ENCODE data around the gene ZBTB7C. TPM values are rescaled to one million over a fixed set of nuclear protein-coding genes. Genes with fewer than 3 reads are reported as not detected.

The ZBTB7C gene
- total and polyA plus RNA-seq, 2 donors (not counting 1 experiment from before 2014, with no cell fraction given), result not detected

GRCh38 chr18:48157956-48158355 is 251.2 kb downstream of the ZBTB7C start:
- Mint-ChIP-seq H3K9me3 (ENCODE audit: insufficient read depth) (no peaks in the 10 kb centered on the region), H3K4me1 (peaks cover 9% of the 10 kb centered on the region), H3K4me3 (no peak overlapping the region), H3K27me3 (peaks cover 39% of the 10 kb centered on the region), H3K27ac (no peak overlapping the region)
- intact Hi-C loops (cut with micrococcal nuclease), result no loop called here
- 91% methylated on average over 4 of the region's 4 CpGs for WGBS (ENCODE audit: insufficient coverage)
- no peak for TF ChIP-seq EZH2 (IDR thresholded peaks at IDR 0.05; ENCODE audit: borderline replicate concordance, insufficient read depth, low read depth, low read length, poor library complexity, severe bottlenecking)
- no peak for TF ChIP-seq CTCF (IDR thresholded peaks at IDR 0.05)
- peaks cover 0 to 22% (median 6%) of the 10 kb centered on the region in 4 experiments for H3K27me3 ChIP-seq (replicated peaks in 1 of 4; ENCODE audit: control extremely low read depth in 1 of 4, control insufficient read depth in 3 of 4, insufficient read depth in 4 of 4, low read length in 3 of 4)
- peaks cover 10 to 11% of the 10 kb centered on the region in 2 donors for H3K4me1 ChIP-seq (ENCODE audit: control insufficient read depth in 2 of 2, insufficient read depth in 2 of 2, low read length in 2 of 2)
- ATAC-seq (ENCODE audit: low read depth) (no peak), DNase-seq (no peak)
- H3K79me2 ChIP-seq (ENCODE audit: control insufficient read depth, insufficient read depth, low read length), result no peaks in the 10 kb centered on the region
- no peak overlapping the region for H3K4me3 ChIP-seq (ENCODE audit: control extremely low read depth in 1 of 5, extremely low read depth in 1 of 5, insufficient read depth in 1 of 5, low read depth in 2 of 5, low read length in 4 of 5)
- H3K27ac ChIP-seq (ENCODE audit: low read length in 2 of 2), result no peak overlapping the region
- CTCF ChIA-PET, result no interaction called here
- POLR2A ChIA-PET, result no interaction called here
- H3K36me3 ChIP-seq (replicated peaks in 1 of 2; ENCODE audit: control extremely low read depth in 1 of 2, control insufficient read depth in 1 of 2, extremely low read depth in 1 of 2, insufficient read depth in 2 of 2, low read length in 1 of 2), result no peaks in the 10 kb centered on the region
- no peak overlapping the region for H3K9ac ChIP-seq (ENCODE audit: low read length)
- no peak overlapping the region for H3K4me2 ChIP-seq (replicated peaks; ENCODE audit: low read depth, low read length, poor library complexity, severe bottlenecking)
- no peaks in the 10 kb centered on the region for H4K20me1 ChIP-seq (ENCODE audit: control insufficient read depth, insufficient read depth, low read length, poor library complexity, severe bottlenecking)
- H2AFZ ChIP-seq (ENCODE audit: insufficient read depth, low read depth, low read length, poor library complexity, severe bottlenecking), result no peak overlapping the region
- H3K9me3 ChIP-seq (ENCODE audit: control extremely low read depth in 1 of 3, control insufficient read depth in 2 of 3, insufficient read depth in 1 of 3, low read length in 2 of 3), result peaks cover 0 to 4% (median 0%) of the 10 kb centered on the region in 3 donors

DNA sequence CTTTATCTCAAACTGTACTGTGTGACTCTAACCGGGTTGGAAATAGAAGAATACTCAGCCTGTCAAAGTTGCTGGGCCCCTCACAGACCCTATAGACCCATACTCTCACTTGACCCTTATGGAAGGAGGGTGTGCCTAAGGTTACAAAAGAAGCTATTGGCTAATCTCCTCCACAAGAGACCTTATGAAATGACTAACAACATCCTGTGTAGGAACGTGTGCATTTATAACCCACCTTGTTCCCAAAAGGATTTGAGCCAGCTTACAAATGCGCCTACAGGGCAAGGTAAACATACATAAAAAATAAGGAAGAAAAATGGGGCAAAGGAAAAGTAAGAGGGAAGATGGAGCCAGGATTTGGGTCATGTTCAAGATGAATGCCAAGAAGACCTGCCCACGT is 253.3 kb downstream of the ZBTB7C start:
- no peak overlapping the region for H3K27ac Mint-ChIP-seq
- H2AFZ ChIP-seq (ENCODE audit: insufficient read depth, low read depth, low read length, poor library complexity, severe bottlenecking), result no peak overlapping the region
- no peaks in the 10 kb centered on the region for H4K20me1 ChIP-seq (ENCODE audit: control insufficient read depth, insufficient read depth, low read length, poor library complexity, severe bottlenecking)
- intact Hi-C loops (cut with micrococcal nuclease), result no loop called here
- ChIA-PET CTCF (no interaction called here), POLR2A (no interaction called here)
- H3K4me3 ChIP-seq (ENCODE audit: control extremely low read depth in 1 of 5, extremely low read depth in 1 of 5, insufficient read depth in 1 of 5, low read depth in 2 of 5, low read length in 4 of 5), result no peak overlapping the region
- WGBS (ENCODE audit: insufficient coverage), result 100% methylated on average over 2 of the region's 4 CpGs
- no peaks in the 10 kb centered on the region for H3K79me2 ChIP-seq (ENCODE audit: control insufficient read depth, insufficient read depth, low read length)
- peaks cover 0 to 3% (median 0%) of the 10 kb centered on the region in 3 donors for H3K9me3 ChIP-seq (ENCODE audit: control extremely low read depth in 1 of 3, control insufficient read depth in 2 of 3, insufficient read depth in 1 of 3, low read length in 2 of 3)
- no peaks in the 10 kb centered on the region for H3K9me3 Mint-ChIP-seq (ENCODE audit: insufficient read depth)
- H3K36me3 ChIP-seq (replicated peaks in 1 of 2; ENCODE audit: control extremely low read depth in 1 of 2, control insufficient read depth in 1 of 2, extremely low read depth in 1 of 2, insufficient read depth in 2 of 2, low read length in 1 of 2), result no peaks in the 10 kb centered on the region
- peaks cover 0 to 3% of the 10 kb centered on the region in 2 donors for H3K4me1 ChIP-seq (ENCODE audit: control insufficient read depth in 2 of 2, insufficient read depth in 2 of 2, low read length in 2 of 2)
- DNase-seq (no peak), ATAC-seq (ENCODE audit: low read depth) (no peak)
- no peak for TF ChIP-seq CTCF (IDR thresholded peaks at IDR 0.05)
- TF ChIP-seq EZH2 (IDR thresholded peaks at IDR 0.05; ENCODE audit: borderline replicate concordance, insufficient read depth, low read depth, low read length, poor library complexity, severe bottlenecking), result no peak
- H3K9ac ChIP-seq (ENCODE audit: low read length), result no peak overlapping the region
- H3K4me3 Mint-ChIP-seq, result no peak overlapping the region
- H3K27ac ChIP-seq (ENCODE audit: low read length in 2 of 2), result no peak overlapping the region
- H3K4me2 ChIP-seq (replicated peaks; ENCODE audit: low read depth, low read length, poor library complexity, severe bottlenecking), result no peak overlapping the region
- peaks cover 4% of the 10 kb centered on the region for H3K4me1 Mint-ChIP-seq
- H3K27me3 Mint-ChIP-seq, result peaks cover 31% of the 10 kb centered on the region
- H3K27me3 ChIP-seq (replicated peaks in 1 of 4; ENCODE audit: control extremely low read depth in 1 of 4, control insufficient read depth in 3 of 4, insufficient read depth in 4 of 4, low read length in 3 of 4), result peaks cover 0 to 7% (median 3%) of the 10 kb centered on the region in 4 experiments

All from B cell (primary cell).